C4-2B (cell line): ENCODE data around the gene RAB40B.

Experiments
- H3K27ac ChIP-seq: fragments of 450-650 bp; 2 replicates; pipeline ENCODE4 v1.5.1; 2017
- ZFX ChIP-seq: fragments of 450-650 bp; IDR thresholded peaks from 2 replicates; pipeline ENCODE4 v1.6.1; 2017
- TF ChIP-seq, protein P1 (sequence below): fragments of 450-650 bp; conservative IDR thresholded peaks from 2 replicates; pipeline ENCODE4 v1.5.1; 2017; ENCODE audit warnings: mild to moderate bottlenecking

Gene RAB40B

DNA sequence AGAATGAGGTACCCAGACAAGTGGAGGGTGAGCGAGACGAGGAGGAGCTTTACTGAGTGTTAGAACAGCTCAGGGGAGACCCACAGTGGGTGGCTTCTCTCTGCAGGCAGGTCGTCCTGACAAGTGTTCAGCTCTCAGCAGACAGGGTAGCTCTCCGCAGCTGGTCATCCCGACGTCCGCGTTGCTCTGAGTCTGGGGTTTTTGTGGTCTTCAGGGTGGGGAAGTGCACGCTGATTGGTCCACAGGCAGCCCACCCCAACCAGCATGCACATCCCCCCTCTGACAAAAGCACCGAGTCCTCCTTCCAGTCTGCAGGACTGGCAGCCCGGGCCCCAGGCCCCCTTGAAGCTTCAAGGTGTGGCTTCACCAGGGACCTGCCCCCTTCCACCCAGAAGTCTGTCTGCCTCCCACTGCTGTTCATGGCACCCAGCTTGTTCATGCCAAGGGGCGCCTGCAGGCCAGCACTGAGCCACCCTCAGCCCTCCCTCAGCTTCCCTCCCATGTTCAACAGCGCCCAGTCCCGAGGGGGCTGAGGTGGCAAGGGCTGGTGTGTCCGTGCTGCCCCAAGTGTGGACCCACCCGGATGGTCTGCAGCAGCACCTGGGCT is 30.4 kb downstream of the RAB40B start:
- H3K27ac ChIP-seq, result no peak overlapping the region
- TF ChIP-seq, protein P1, sequence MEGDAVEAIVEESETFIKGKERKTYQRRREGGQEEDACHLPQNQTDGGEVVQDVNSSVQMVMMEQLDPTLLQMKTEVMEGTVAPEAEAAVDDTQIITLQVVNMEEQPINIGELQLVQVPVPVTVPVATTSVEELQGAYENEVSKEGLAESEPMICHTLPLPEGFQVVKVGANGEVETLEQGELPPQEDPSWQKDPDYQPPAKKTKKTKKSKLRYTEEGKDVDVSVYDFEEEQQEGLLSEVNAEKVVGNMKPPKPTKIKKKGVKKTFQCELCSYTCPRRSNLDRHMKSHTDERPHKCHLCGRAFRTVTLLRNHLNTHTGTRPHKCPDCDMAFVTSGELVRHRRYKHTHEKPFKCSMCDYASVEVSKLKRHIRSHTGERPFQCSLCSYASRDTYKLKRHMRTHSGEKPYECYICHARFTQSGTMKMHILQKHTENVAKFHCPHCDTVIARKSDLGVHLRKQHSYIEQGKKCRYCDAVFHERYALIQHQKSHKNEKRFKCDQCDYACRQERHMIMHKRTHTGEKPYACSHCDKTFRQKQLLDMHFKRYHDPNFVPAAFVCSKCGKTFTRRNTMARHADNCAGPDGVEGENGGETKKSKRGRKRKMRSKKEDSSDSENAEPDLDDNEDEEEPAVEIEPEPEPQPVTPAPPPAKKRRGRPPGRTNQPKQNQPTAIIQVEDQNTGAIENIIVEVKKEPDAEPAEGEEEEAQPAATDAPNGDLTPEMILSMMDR, result no peak

DNA sequence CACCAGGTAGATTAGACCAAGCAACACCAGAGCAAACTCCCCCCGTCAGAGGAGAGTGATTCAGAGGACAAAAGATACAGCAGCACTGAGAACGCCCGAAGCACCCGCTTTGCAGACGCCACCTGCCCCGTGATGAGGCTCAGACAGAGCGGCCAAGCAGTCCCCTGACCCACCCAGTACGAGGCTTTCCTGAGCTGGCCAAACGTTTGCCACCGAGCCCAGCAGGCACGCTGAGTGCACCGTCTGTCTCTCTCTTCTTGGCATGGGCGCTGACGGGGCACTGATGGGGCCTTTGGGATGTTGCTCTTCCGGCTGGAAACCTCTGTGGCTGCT is 30.9 kb downstream of the RAB40B start:
- no peak for TF ChIP-seq ZFX
- TF ChIP-seq, protein P1, result no peak
- H3K27ac ChIP-seq, result no peak overlapping the region

DNA sequence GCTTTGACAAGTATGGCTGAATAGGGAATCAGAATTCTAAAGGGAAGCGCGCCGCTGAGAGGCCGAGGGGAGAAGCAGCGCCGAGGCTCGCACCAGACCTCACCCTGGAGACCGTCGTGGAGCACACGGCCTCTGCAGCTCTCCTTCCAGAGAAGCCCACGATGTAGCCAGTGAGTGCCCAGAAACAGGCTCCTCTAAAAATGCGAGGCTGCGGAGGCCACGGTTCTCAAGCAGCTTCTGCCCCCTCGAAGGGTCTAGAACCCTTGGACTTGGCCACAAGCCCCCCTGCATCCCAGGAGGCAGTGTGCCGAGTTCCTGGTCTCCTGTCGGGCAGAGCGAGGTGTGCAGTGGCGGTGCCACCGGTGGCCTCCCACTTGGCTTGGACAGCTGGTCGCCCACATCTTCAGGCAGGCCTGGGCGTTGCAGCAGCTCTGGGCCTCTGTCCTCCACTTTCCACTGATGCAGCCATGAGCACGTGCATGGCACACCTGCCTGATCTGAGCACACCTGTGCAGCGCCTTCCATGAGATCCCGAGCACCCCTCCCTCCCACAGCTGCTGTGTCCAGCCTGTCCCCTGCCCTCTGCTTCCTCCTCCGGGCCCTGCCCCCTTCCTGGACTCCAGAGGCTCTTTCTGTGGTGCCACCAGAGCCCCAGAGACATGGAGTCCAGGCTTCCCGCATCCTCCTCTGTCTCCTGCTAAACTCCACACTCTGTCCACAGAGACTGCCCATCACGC is 31.4 kb downstream of the RAB40B start:
- H3K27ac ChIP-seq, result no peak overlapping the region
- TF ChIP-seq ZFX, result no peak
- TF ChIP-seq, protein P1, result no peak

DNA sequence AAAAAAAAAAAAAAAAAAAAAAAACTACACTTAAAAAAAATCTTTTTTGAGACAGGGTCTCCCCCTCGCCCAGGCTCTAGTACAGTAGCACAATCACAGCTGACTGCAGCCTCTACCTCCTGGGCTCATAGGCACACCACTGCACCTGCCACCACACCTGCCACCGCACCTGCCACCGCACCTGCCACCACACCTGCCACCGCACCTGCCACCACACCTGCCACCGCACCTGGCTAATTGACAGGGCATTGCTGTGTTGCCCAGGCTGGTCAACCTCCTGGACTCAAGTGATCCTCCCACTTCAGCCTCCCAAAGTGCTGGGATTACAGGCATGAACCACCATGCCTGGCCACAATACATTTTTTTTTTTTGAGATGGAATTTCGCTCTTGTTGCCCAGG is 32.6 kb downstream of the RAB40B start:
- no peak for TF ChIP-seq ZFX
- TF ChIP-seq, protein P1, result no peak
- no peak overlapping the region for H3K27ac ChIP-seq

DNA sequence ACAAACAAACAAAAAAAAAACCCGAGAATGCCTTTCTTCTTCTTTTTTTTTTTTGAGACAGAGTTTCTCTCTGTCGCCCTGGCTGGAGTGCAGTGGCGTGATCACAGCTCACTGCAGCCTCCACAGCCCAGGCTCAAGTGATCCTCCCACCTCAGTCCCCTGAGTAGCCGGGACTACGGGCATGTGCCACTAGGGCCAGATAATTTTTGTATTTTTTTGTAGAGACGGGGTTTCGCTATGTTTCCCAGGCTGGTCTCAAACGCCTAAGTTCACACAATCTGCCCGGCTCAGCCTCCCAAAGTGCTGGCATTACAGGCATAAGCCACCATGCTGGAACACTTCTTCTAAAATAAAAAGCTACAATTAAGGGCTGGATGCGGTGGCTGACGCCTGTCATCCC is 33.3 kb downstream of the RAB40B start:
- H3K27ac ChIP-seq, result no peak overlapping the region
- TF ChIP-seq, protein P1, result no peak
- no peak for TF ChIP-seq ZFX

DNA sequence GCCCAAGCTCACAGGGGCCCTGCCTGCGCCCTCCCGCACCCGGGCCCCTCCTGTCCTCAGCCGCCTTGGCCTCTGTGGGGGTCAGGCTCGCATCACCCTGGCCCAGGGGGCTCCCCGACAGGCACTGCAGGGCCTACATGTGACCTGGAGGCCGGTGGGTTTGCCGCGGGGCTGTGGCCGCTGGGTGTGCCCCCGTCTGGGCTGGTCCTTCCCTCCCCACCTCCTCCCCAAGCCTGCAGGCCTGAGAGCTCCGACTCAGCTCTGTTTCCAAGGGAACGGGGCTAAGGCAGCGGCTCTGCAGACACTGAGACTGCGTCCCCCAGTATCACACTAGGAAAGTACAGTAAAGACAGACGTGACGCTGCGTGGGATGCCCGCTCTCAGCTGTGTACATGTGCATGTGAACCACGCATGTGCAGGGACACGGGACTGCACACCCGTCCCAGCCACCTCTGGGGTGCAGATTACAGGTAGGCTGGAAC is 33.8 kb downstream of the RAB40B start:
- TF ChIP-seq, protein P1, result no peak
- TF ChIP-seq ZFX, result no peak
- H3K27ac ChIP-seq, result no peak overlapping the region

DNA sequence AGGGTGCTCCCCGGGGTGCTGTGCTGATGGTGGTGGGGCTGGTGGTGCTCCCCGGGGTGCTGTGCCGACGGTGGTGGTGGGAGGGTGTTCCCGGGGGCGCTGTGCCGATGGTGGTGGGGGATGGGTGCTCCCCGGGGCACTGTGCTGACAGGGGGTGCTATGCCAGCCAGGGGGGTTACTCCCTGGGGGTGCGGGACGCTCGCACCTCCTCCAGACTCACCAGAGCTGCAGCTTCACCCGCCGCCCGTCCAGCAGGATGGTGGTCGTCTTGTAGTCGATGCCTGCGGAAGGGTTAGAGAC is 34.3 kb downstream of the RAB40B start:
- no peak overlapping the region for H3K27ac ChIP-seq
- TF ChIP-seq, protein P1, result no peak
- no peak for TF ChIP-seq ZFX
